NCI-H2081 (cell line): ENCODE results near the gene TAS2R20.
"Not testable (repeated sequence)": the region's sequence is repeated elsewhere in the genome, so short reads cannot be mapped to it uniquely, and the experiment has no call there.

Experiments used
- DNase-seq, 2 experiments: peaks; one replicate each; lab custom pipeline; 2025; lab: John Stamatoyannopoulos, UW

TAS2R20 gene, protein sequence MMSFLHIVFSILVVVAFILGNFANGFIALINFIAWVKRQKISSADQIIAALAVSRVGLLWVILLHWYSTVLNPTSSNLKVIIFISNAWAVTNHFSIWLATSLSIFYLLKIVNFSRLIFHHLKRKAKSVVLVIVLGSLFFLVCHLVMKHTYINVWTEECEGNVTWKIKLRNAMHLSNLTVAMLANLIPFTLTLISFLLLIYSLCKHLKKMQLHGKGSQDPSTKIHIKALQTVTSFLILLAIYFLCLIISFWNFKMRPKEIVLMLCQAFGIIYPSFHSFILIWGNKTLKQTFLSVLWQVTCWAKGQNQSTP

GRCh38 chr12:10998204-10998603 lies at the start of gene TAS2R20:
TSS of gene TAS2R20 (minus strand) at chr12:10998304. CDS start at chr12:10997875, 429 bp downstream.
- no peak for DNase-seq

DNA sequence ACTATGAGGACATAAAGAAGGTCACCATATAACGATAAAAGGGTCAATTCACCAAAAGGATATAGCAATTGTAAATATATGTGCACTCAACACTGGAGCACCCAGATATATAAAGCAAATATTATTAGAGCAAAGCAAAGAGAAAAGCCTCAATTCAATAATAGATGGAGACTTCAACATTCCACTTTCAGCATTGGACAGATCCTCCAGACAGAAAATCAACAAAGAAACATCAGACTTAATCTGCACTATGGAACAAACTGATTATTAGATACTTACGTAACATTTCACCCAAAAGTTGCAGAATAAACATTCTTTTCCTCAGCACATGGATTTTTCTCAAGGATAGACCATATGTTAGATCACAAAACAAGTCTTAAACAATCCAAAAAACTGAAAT lies 43.3 kb upstream of the TAS2R20 start:
- not testable (repeated sequence) for DNase-seq

- no peak for DNase-seq
These were observed 42.1 kb upstream of the TAS2R20 start for GRCh38 chr12:11040162-11040561.

DNA sequence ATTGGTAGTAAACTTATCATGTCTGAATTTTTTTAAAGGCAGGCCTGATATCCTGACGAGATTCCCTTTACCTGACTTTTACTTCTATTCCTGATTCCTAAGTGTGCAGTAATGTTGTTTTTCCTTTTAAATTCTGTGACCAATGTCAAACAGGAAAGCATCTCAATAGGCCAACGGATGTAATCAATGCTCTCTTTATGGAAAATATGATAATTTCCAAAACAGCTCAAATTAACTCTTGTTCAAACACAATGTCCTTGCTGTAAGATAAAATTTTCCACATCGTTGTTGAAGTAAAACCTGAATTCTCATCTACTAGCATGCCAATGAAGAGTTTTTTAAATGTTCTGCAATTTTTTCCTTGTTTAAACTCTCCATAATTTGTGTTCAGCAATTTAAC lies 41.1 kb upstream of the TAS2R20 start:
- no peak for DNase-seq

- not testable (repeated sequence) for DNase-seq
These were observed 35.9 kb upstream of the TAS2R20 start for GRCh38 chr12:11033959-11034358.

DNA sequence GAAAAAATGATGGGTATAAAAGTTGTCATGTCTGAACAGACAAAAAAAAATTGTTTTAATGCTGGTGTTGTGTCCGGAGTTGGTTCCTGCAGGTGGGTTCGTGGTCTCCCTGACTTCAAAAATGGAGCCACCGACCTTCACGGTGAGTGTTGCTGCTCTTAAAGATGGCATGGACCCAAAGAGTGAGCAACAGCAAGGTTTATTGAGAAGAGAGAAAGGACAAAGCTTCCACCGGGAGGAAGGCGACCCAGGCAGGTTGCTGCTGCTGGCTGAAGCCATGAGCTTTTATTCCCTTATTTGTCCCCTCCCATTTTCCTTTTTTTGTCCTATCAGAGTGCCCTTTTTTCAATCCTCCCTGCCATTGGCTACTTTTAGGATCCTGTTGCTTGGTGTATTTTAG lies 33.2 kb upstream of the TAS2R20 start, which contains the start of gene TAS2R31:
TSS of gene TAS2R31 (minus strand) at position 101 of the 400 bp plus-strand sequence. CDS start at position 29, 72 bp downstream.
- no peak for DNase-seq

GRCh38 chr12:11026118-11026517 lies 28.0 kb upstream of the TAS2R20 start:
- no peak for DNase-seq

- no peak for DNase-seq
These were observed 25.3 kb upstream of the TAS2R20 start for GRCh38 chr12:11023387-11023786.

DNA sequence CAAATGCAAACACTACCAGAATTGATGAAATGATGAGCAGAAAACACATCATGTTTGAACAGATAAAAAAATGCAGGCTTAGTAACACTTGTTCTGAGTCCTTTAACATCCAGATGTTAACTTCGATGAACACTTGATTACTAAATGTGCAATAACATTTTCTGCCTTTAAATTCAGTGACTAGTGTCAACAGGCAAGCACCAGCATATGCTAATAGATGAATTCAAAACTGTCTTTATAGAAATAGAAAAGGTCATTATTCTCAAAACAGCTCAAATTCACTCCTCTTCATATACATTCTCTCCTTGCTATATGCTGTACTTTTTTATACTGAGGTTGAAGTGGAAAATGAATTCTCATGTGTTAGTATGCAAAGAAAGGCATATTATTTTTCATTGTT lies 24.4 kb upstream of the TAS2R20 start, which contains the start of gene TAS2R19:
TSS of gene TAS2R19 (minus strand) at position 101 of the 400 bp plus-strand sequence. CDS start at position 52, 49 bp downstream.
- DNase-seq = no peak

DNA sequence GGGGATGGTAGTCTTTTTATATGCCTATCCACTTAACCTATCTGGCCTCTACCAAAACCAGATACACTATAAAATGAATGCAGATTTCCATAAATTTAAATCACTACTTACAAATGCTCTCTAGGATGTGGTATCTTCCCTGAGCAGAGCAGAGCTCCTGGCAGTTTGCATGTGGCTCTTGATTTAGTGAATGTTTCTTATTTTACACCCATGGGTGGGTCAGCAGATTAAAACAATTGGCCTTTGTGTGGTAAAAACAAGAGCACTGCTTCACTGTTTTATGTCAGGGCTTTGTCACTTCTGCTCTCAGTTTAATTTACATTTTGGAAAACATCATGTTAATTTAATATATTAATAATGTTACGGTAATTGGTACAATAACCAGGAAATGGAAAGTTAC lies 18.8 kb upstream of the TAS2R20 start:
- no peak for DNase-seq

- no peak for DNase-seq
These were observed 17.8 kb upstream of the TAS2R20 start for GRCh38 chr12:11015775-11016430.

DNA sequence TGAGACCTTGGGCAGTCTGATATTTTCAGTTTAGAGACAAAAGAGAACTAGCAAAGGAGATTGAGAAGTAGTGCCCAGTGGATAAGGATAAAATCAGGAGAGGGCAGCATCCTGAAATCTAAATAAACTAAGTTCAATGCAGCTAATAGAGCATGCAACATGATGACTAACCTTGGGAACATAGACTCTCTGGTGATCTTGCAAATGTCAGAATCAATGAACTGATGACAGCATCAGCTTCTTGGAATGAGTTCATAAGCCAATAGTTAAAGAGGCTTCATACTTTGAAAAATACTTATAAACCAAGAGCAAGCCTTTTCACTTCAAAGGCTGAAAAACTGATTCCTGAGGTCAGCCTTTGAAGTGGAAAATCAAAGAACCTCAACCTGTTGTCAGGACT lies 16.1 kb upstream of the TAS2R20 start:
- DNase-seq = no peak

DNA sequence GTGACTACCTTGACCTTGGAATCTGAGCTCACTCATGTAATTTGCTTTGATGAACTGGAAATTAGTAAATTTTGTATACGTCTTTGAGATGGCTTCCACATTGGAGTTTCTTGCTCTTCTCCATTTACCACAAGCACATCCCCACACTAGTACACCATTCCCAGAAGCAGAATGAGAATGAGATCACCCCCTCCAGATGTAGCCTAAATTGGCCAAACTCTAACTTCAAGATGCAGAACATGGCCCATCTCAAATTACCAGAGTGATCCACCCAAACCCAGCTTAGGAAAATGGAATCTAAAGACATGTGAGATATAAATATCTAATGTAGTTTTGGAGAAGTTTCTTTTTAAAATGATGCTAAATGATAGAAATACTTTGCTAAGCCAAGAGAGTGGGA lies 9.5 kb upstream of the TAS2R20 start:
- DNase-seq = no peak

DNA sequence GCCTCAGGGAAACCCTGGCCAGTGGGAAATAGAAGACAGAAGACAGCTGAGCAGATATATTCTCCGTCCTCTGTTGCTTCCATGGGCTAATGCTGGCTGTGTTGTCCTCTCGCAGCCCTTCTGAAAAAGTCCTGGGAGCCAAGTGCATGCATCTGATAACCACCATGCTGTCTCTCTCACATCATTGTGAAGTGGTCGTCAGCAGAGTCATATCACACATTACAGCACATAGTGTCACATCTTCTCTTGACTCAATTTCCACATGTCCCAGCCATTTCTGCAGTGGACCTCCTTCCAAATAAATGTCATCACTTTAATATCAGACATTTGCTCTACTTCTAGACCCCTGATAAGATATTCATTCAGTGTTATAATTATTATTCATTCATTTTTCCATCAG lies 3.8 kb downstream of the TAS2R20 start:
- no peak for DNase-seq

- no peak for DNase-seq
These were observed 9.0 kb downstream of the TAS2R20 start for GRCh38 chr12:10989107-10989506.

GRCh38 chr12:10986812-10987211 lies 11.3 kb downstream of the TAS2R20 start, which contains the start of gene TAS2R50:
TSS of gene TAS2R50 (minus strand) at chr12:10986912. CDS start at chr12:10986860, 52 bp downstream.
- no peak for DNase-seq

DNA sequence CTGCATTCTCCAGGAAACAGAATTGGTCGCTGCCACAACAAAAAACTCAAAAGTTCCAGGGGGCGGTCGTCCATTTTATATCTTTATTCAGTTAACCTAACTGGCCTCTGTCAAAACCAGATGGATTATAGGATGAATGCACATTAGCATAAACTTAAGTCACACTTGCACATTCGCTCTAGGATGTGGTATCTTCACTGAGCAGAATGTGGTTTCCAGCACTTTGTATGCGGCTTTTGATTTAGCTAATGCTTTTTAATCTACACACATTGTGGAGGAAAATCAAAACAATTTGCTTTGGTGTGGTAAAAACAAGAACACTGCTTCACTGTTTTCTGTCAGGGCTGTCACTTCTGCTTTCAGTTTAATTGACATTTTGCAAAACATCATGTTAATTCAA lies 15.9 kb downstream of the TAS2R20 start:
- no peak for DNase-seq

GRCh38 chr12:10974965-10975364 lies 23.1 kb downstream of the TAS2R20 start:
- no peak for DNase-seq

DNA sequence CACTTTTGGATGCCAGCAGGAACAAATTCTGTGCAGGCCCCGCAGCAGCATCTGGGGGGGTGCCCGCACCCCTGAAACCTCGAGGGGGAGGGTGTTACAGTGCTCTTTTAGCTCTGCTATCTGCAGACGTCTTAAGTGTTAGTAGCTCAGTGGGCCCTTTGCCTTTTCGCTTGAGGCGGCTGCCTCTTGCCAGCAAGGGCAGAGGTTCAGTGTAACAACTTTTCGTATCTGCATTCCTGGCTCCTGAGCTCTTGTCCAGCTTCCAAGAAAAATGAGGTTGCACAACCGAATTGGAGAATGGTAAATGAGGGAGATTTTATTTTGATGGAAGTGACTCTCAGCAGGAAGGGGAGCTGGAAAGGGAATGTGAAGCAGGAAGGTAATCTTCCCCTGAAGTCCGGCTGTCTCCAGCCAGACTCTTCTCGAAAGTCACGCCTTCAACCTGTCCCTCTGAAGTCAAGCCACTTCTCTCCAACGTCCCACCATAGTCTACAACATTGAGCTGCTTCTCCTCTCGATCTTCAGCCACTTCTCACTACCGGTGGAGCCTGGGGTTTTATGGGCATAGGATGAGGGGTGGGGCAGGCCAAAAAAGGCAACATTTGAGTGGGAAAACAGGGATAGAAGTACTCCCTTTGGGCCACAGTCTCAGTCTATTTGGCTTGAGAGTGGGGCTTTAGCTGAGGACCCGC lies 29.2 kb downstream of the TAS2R20 start:
- no peak for DNase-seq

GRCh38 chr12:10967409-10967808 lies 30.7 kb downstream of the TAS2R20 start:
- DNase-seq = no peak

- no peak for DNase-seq
These were observed 31.8 kb downstream of the TAS2R20 start for GRCh38 chr12:10966314-10966713.

GRCh38 chr12:10965476-10965875 lies 32.6 kb downstream of the TAS2R20 start:
- no peak for DNase-seq

DNA sequence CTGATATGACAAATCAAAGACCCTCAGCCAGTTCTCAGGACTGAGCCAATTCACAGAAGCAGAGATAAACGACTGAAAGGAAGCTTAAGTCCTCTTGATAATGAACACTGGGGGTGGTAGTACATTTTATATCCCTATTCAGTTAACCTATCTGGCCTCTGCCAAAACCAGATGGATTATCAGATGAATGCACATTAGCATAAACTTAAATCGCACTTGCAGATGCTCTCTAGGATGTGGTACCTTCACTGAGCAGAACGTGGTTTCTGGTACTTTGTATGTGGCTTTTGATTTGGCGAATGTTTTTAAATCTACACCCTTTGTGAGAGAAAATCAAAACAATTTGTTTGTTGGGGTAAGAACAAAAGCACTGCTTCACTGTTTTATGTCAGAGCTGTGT lies 37.9 kb downstream of the TAS2R20 start:
- no peak for DNase-seq
